GM12873 (cell line): ENCODE results near the gene WDR38.

Source experiments
- CTCF ChIP-seq: IDR thresholded peaks from 2 replicates; pipeline ENCODE4 v1.5.1; 2012; ENCODE audit warnings: low read depth, mild to moderate bottlenecking, moderate library complexity, low read length, control low read depth; ENCODE audit not compliant: insufficient read depth; ENCODE audit errors: missing control alignments

Gene WDR38

GRCh38 chr9:124810663-124811355 lies 42.5 kb upstream of the WDR38 start:
- no peak for TF ChIP-seq CTCF

GRCh38 chr9:124812441-124812876 lies 40.8 kb upstream of the WDR38 start:
- no peak for TF ChIP-seq CTCF

GRCh38 chr9:124813041-124813440 lies 40.2 kb upstream of the WDR38 start:
- TF ChIP-seq CTCF = no peak

GRCh38 chr9:124813501-124814163 lies 39.6 kb upstream of the WDR38 start:
- no peak for TF ChIP-seq CTCF

GRCh38 chr9:124814164-124814535 lies 39.1 kb upstream of the WDR38 start:
- no peak for TF ChIP-seq CTCF

- no peak for TF ChIP-seq CTCF
Observed at GRCh38 chr9:124815601-124816000, 37.7 kb upstream of the WDR38 start.

GRCh38 chr9:124818431-124819281 lies 34.6 kb upstream of the WDR38 start:
- TF ChIP-seq CTCF = no peak
